K562 (cell line): ENCODE measurements around the gene GNG7. TPM values are rescaled to one million over a fixed set of nuclear protein-coding genes. Genes with fewer than 3 reads are reported as not detected.

ENCODE experiments used
- ADNP ChIP-seq: fragments of 200-800 bp; sonication (Bioruptor generic); IDR thresholded peaks from 2 replicates; pipeline ENCODE4 v1.6.1; 2016; ENCODE audit warnings: missing genetic modification characterization, missing compliant biosample characterization
- GTF2F1 ChIP-seq: IDR thresholded peaks from 2 replicates; pipeline ENCODE4 v1.6.1; 2011; ENCODE audit warnings: low read depth, low read length, improper control_type of control experiment
- RBM39 ChIP-seq: fragments of 200-400 bp; formaldehyde crosslinking; optimal IDR thresholded peaks from 2 replicates; pipeline ENCODE3; 2018; ENCODE audit warnings: low read depth, low read length
- SMAD1 ChIP-seq: fragments of 150-350 bp; IDR thresholded peaks from 2 replicates; pipeline ENCODE4 v1.6.1; 2014; ENCODE audit warnings: low read length, low read depth; ENCODE audit not compliant: partially characterized antibody
- SOX6 ChIP-seq: fragments of 450-650 bp; IDR thresholded peaks from 2 replicates; pipeline ENCODE4 v1.6.1; 2014; ENCODE audit warnings: mild to moderate bottlenecking
- TRIM24 ChIP-seq, 2 experiments: fragments of 450-650 bp; IDR thresholded peaks; 2 replicates each; pipeline ENCODE4 v1.6.1; 2016
- ZNF274 ChIP-seq: IDR thresholded peaks from 2 replicates; pipeline ENCODE4 v1.6.1; 2011; ENCODE audit warnings: low read depth, mild to moderate bottlenecking, low read length, moderate library complexity, borderline replicate concordance
- ZNF384 ChIP-seq: IDR thresholded peaks from 2 replicates; pipeline ENCODE4 v1.6.1; 2012; ENCODE audit warnings: low read depth, low read length, improper control_type of control experiment
- ZNF431 ChIP-seq: sonication (generic); formaldehyde crosslinking; IDR thresholded peaks from 2 replicates; pipeline ENCODE4 v1.8.0; 2022; ENCODE audit warnings: mild to moderate bottlenecking, missing genetic modification reagents
- polyA plus RNA-seq, 8 experiments: library from polyadenylated mRNA; depleted of rRNA in 4 of 8; stranded (reverse) in 5 of 8; unstranded in 3 of 8; fragments of >200 nt; fragmentation: Nextera tagmentation in 2 of 8; fragmentation: Illumina TruSeq in 1 of 8; extraction: Ambion mirVana in 2 of 8; extraction: Trizol in 1 of 8; gene quantifications; 2 replicates each; pipeline versions ENCODE4 v1.2.1 to v1.2.3, GENCODE V29; 2011 to 2014; ENCODE audit warnings: inconsistent platforms in 1 of 8, missing spikeins in 1 of 8
- total RNA-seq, 7 experiments: library from RNA; depleted of rRNA in 6 of 7; stranded (reverse); fragments of >200 nt in 6 of 7; fragmentation: Illumina TruSeq in 2 of 7; extraction: Trizol in 2 of 7; gene quantifications; 2 replicates each; pipeline versions ENCODE4 v1.2.1 to v1.2.3, GENCODE V29; 2011 to 2021; ENCODE audit warnings: low replicate concordance in 1 of 7
- TF ChIP-seq, protein P1 (sequence below): fragments of 450-650 bp; IDR thresholded peaks from one replicate; pipeline ENCODE4 v1.6.1; 2018; ENCODE audit warnings: mild to moderate bottlenecking, moderate library complexity; ENCODE audit not compliant: partially characterized antibody
- TF ChIP-seq, protein P2 (sequence below): fragments of 250-450 bp; sonication (Bioruptor Pico); IDR thresholded peaks from 2 replicates; pipeline ENCODE4 v1.5.0; 2021
- TF ChIP-seq, protein P3 (sequence below): fragments of 200-600 bp; sonication (generic); IDR thresholded peaks from one replicate; pipeline ENCODE4 v1.6.1; 2012; ENCODE audit warnings: mild to moderate bottlenecking, low read depth, low read length, inconsistent platforms
- TF ChIP-seq, protein P4 (sequence below): fragments of 450-650 bp; IDR thresholded peaks from 2 replicates; pipeline ENCODE4 v1.6.1; 2016; ENCODE audit warnings: mild to moderate bottlenecking

GNG7 gene
- total and polyA plus RNA-seq, 9 of the 15 experiments (the other 6 are each of a cell fraction or from before 2014, with no cell fraction given), result 0.01 to 0.20 (median 0.06) TPM; not detected in 1

DNA sequence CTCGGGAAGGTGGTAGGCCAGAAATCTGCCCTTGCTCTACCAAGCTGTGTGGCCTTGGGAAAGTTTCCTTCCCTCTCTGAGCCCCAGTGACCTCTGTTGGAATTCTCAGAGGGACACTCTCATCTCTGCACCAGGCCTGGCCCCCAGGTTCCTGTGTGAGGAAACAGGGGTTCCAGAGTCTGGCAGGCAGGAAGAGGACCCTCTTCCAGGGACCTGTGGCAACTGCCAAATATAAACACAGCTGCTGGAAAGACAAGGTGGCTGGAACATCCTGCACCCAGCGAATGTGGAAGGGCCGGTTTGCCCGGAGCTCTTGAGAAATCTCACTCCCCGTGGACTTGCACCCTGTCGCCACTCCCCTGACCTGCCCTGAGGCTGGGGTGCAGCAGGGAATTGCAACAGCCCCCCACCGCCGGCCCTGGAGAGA is 173.8 kb downstream of the GNG7 start (continued):
- TF ChIP-seq ZNF274, result no peak
- 0 out of 2 replicates have a peak, but pooled peaks have one; percentile 58 for TF ChIP-seq ADNP (tag)
- TF ChIP-seq, protein P1, sequence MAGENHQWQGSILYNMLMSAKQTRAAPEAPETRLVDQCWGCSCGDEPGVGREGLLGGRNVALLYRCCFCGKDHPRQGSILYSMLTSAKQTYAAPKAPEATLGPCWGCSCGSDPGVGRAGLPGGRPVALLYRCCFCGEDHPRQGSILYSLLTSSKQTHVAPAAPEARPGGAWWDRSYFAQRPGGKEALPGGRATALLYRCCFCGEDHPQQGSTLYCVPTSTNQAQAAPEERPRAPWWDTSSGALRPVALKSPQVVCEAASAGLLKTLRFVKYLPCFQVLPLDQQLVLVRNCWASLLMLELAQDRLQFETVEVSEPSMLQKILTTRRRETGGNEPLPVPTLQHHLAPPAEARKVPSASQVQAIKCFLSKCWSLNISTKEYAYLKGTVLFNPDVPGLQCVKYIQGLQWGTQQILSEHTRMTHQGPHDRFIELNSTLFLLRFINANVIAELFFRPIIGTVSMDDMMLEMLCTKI, result no peak
- TF ChIP-seq TRIM24 (IDR thresholded peaks at IDR 0.05), result no peak
- TF ChIP-seq SMAD1, result no peak
- TF ChIP-seq ZNF431 (CRISPR knock-in tag), result no peak
- TF ChIP-seq, protein P2, sequence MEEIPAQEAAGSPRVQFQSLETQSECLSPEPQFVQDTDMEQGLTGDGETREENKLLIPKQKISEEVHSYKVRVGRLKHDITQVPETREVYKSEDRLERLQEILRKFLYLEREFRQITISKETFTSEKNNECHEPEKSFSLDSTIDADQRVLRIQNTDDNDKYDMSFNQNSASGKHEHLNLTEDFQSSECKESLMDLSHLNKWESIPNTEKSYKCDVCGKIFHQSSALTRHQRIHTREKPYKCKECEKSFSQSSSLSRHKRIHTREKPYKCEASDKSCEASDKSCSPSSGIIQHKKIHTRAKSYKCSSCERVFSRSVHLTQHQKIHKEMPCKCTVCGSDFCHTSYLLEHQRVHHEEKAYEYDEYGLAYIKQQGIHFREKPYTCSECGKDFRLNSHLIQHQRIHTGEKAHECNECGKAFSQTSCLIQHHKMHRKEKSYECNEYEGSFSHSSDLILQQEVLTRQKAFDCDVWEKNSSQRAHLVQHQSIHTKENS, result no peak
- TF ChIP-seq GTF2F1, result no peak
- TF ChIP-seq, protein P3, sequence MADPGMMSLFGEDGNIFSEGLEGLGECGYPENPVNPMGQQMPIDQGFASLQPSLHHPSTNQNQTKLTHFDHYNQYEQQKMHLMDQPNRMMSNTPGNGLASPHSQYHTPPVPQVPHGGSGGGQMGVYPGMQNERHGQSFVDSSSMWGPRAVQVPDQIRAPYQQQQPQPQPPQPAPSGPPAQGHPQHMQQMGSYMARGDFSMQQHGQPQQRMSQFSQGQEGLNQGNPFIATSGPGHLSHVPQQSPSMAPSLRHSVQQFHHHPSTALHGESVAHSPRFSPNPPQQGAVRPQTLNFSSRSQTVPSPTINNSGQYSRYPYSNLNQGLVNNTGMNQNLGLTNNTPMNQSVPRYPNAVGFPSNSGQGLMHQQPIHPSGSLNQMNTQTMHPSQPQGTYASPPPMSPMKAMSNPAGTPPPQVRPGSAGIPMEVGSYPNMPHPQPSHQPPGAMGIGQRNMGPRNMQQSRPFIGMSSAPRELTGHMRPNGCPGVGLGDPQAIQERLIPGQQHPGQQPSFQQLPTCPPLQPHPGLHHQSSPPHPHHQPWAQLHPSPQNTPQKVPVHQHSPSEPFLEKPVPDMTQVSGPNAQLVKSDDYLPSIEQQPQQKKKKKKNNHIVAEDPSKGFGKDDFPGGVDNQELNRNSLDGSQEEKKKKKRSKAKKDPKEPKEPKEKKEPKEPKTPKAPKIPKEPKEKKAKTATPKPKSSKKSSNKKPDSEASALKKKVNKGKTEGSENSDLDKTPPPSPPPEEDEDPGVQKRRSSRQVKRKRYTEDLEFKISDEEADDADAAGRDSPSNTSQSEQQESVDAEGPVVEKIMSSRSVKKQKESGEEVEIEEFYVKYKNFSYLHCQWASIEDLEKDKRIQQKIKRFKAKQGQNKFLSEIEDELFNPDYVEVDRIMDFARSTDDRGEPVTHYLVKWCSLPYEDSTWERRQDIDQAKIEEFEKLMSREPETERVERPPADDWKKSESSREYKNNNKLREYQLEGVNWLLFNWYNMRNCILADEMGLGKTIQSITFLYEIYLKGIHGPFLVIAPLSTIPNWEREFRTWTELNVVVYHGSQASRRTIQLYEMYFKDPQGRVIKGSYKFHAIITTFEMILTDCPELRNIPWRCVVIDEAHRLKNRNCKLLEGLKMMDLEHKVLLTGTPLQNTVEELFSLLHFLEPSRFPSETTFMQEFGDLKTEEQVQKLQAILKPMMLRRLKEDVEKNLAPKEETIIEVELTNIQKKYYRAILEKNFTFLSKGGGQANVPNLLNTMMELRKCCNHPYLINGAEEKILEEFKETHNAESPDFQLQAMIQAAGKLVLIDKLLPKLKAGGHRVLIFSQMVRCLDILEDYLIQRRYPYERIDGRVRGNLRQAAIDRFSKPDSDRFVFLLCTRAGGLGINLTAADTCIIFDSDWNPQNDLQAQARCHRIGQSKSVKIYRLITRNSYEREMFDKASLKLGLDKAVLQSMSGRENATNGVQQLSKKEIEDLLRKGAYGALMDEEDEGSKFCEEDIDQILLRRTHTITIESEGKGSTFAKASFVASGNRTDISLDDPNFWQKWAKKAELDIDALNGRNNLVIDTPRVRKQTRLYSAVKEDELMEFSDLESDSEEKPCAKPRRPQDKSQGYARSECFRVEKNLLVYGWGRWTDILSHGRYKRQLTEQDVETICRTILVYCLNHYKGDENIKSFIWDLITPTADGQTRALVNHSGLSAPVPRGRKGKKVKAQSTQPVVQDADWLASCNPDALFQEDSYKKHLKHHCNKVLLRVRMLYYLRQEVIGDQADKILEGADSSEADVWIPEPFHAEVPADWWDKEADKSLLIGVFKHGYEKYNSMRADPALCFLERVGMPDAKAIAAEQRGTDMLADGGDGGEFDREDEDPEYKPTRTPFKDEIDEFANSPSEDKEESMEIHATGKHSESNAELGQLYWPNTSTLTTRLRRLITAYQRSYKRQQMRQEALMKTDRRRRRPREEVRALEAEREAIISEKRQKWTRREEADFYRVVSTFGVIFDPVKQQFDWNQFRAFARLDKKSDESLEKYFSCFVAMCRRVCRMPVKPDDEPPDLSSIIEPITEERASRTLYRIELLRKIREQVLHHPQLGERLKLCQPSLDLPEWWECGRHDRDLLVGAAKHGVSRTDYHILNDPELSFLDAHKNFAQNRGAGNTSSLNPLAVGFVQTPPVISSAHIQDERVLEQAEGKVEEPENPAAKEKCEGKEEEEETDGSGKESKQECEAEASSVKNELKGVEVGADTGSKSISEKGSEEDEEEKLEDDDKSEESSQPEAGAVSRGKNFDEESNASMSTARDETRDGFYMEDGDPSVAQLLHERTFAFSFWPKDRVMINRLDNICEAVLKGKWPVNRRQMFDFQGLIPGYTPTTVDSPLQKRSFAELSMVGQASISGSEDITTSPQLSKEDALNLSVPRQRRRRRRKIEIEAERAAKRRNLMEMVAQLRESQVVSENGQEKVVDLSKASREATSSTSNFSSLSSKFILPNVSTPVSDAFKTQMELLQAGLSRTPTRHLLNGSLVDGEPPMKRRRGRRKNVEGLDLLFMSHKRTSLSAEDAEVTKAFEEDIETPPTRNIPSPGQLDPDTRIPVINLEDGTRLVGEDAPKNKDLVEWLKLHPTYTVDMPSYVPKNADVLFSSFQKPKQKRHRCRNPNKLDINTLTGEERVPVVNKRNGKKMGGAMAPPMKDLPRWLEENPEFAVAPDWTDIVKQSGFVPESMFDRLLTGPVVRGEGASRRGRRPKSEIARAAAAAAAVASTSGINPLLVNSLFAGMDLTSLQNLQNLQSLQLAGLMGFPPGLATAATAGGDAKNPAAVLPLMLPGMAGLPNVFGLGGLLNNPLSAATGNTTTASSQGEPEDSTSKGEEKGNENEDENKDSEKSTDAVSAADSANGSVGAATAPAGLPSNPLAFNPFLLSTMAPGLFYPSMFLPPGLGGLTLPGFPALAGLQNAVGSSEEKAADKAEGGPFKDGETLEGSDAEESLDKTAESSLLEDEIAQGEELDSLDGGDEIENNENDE, result no peak
- TF ChIP-seq SOX6, result no peak
- TF ChIP-seq RBM39, result no peak
- no peak for TF ChIP-seq ZNF384
- TF ChIP-seq, protein P4, sequence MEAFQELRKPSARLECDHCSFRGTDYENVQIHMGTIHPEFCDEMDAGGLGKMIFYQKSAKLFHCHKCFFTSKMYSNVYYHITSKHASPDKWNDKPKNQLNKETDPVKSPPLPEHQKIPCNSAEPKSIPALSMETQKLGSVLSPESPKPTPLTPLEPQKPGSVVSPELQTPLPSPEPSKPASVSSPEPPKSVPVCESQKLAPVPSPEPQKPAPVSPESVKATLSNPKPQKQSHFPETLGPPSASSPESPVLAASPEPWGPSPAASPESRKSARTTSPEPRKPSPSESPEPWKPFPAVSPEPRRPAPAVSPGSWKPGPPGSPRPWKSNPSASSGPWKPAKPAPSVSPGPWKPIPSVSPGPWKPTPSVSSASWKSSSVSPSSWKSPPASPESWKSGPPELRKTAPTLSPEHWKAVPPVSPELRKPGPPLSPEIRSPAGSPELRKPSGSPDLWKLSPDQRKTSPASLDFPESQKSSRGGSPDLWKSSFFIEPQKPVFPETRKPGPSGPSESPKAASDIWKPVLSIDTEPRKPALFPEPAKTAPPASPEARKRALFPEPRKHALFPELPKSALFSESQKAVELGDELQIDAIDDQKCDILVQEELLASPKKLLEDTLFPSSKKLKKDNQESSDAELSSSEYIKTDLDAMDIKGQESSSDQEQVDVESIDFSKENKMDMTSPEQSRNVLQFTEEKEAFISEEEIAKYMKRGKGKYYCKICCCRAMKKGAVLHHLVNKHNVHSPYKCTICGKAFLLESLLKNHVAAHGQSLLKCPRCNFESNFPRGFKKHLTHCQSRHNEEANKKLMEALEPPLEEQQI, result no peak
